ENCODE data around the gene SLC16A10. TPM values are rescaled to one million over a fixed set of nuclear protein-coding genes. Genes with fewer than 3 reads are reported as not detected.

Gene SLC16A10
- total RNA-seq, 2 experiments from 2014 or later = 11.5 to 12.2 TPM

DNA sequence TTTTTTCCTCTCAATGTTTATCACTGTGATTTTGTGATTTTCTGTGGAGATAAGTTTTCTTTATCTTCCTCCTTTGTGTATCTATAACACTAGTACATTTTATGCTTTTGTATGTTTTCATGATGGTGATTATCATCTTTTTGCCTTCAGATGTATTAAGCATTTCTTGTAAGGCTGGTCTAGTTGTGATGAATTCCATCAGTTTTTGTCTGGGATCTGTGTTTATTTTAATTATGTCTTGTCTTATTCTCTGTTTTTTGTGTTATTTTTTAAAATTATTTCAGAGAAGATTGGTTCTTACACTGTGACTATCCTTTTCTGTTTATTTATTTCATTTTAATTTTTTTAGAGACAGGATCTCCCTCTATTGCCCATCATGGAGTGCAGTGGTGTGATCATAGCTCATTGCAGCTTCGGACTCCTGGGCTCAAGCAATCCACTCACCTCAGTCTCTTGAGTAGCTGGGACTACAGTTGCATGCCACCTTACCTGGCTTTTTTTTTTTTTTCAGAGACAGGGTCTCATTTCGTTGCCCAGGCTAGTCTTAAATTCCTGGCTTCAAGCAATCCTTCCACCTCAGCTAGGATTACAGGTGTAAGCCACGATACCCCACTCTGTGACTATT lies 187.4 kb downstream of the SLC16A10 start:
- ChIA-PET CTCF (interaction anchor here (1.1 to 1.8 kb wide), 2 partner anchors 9 to 16 kb away, joined by 3 to 4 read pairs; a partner anchor contains a TSS), POLR2A (no interaction called here)
- peaks cover 74% of the 10 kb centered on the region for H3K36me3 Mint-ChIP-seq (ENCODE audit: low read depth)
- no peak for DNase-seq
- TF ChIP-seq, protein P1, sequence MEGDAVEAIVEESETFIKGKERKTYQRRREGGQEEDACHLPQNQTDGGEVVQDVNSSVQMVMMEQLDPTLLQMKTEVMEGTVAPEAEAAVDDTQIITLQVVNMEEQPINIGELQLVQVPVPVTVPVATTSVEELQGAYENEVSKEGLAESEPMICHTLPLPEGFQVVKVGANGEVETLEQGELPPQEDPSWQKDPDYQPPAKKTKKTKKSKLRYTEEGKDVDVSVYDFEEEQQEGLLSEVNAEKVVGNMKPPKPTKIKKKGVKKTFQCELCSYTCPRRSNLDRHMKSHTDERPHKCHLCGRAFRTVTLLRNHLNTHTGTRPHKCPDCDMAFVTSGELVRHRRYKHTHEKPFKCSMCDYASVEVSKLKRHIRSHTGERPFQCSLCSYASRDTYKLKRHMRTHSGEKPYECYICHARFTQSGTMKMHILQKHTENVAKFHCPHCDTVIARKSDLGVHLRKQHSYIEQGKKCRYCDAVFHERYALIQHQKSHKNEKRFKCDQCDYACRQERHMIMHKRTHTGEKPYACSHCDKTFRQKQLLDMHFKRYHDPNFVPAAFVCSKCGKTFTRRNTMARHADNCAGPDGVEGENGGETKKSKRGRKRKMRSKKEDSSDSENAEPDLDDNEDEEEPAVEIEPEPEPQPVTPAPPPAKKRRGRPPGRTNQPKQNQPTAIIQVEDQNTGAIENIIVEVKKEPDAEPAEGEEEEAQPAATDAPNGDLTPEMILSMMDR (IDR thresholded peaks at IDR 0.05) = no peak
- peaks cover 15% of the 10 kb centered on the region for H3K9me3 Mint-ChIP-seq
- H3K27me3 Mint-ChIP-seq = no peaks in the 10 kb centered on the region
- no peak for ATAC-seq
- peaks cover 9% of the 10 kb centered on the region for H3K4me1 Mint-ChIP-seq (ENCODE audit: low read depth)
- no peak overlapping the region for H3K27ac Mint-ChIP-seq
- intact Hi-C loops (cut with micrococcal nuclease) = no loop called here
- H3K4me3 Mint-ChIP-seq = no peak overlapping the region

DNA sequence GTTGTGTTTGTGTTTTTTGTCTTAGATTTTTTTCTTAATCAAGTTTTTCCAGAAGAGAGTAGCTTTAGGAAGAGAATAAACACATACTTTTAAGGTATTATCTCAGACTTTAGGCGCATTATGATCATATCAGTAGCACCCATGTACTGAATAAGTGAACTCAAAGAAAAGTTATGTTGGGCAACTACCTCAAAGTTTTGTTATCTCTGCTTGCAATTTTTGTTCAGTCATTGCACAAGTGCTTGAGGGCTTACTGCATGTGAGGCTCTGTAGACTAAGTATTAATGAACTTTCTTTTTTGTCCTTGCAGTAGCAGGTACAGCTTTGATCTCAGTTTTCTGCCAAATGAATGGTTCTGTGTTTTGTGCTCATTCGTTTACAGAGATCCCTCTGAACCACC lies 189.0 kb downstream of the SLC16A10 start:
- H3K4me3 Mint-ChIP-seq = no peak overlapping the region
- no peak overlapping the region for H3K27ac Mint-ChIP-seq
- H3K4me1 Mint-ChIP-seq (ENCODE audit: low read depth) = peaks cover 7% of the 10 kb centered on the region
- H3K27me3 Mint-ChIP-seq = no peaks in the 10 kb centered on the region
- peaks cover 15% of the 10 kb centered on the region for H3K9me3 Mint-ChIP-seq
- ATAC-seq (no peak), DNase-seq (no peak)
- ChIA-PET POLR2A (no interaction called here), CTCF (interaction anchor here (1.8 kb wide), 1 partner anchor 17 kb away, joined by 4 read pairs; a partner anchor contains a TSS)
- TF ChIP-seq, protein P1 (IDR thresholded peaks at IDR 0.05) = no peak
- intact Hi-C loops (cut with micrococcal nuclease) = no loop called here
- H3K36me3 Mint-ChIP-seq (ENCODE audit: low read depth) = peaks cover 76% of the 10 kb centered on the region

DNA sequence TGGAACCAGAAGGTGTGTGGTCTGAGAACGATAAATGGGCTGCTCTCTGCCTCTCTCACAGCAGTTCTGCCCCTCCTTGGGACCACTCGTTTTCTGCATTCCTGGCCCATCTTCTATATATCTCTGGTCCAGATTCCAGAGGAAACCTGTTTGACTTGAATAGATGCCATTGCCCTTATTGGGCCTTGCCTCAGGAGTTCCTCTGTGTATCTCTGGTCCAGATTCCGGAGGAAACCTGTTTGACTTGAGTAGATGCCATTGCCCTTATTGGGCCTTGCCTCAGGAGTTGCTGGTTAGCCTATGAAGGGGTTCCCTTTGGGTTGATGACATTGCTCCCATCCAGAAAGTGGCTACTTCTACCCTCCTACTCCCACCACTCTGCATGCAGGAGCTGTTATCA lies 189.4 kb downstream of the SLC16A10 start:
- TF ChIP-seq, protein P1 (IDR thresholded peaks at IDR 0.05) = no peak
- Mint-ChIP-seq H3K36me3 (ENCODE audit: low read depth) (peaks cover 77% of the 10 kb centered on the region), H3K27me3 (no peaks in the 10 kb centered on the region), H3K4me1 (ENCODE audit: low read depth) (peaks cover 7% of the 10 kb centered on the region), H3K4me3 (no peak overlapping the region), H3K9me3 (peaks cover 15% of the 10 kb centered on the region), H3K27ac (no peak overlapping the region)
- intact Hi-C loops (cut with micrococcal nuclease) = no loop called here
- ChIA-PET POLR2A (no interaction called here), CTCF (no interaction called here)
- DNase-seq (no peak), ATAC-seq (no peak)

DNA sequence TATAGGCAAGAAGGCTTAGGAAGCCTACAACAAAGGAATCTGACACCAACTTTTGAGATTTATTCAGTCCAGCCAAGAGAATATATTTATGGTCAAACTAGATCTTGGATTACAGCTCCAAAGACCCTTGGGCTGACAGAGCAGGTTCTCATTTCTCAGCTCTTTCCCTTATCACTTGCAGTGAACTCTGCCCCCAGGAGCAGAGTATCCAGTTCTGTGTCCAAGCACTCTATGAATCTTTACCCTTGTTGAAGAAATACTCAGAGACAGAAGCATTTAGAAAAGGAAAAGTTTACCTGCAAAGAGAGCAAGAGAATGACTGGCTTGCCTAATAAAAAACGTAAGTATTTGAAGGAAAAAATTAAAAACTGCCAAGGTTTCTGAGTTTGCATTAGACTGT lies 190.5 kb downstream of the SLC16A10 start:
- ChIA-PET POLR2A (no interaction called here), CTCF (interaction anchor here (1.3 kb wide), 1 partner anchor 18 kb away, joined by 3 read pairs; no protein-coding TSS in a partner anchor)
- TF ChIP-seq, protein P1 (IDR thresholded peaks at IDR 0.05) = no peak
- Mint-ChIP-seq H3K36me3 (ENCODE audit: low read depth) (peaks cover 87% of the 10 kb centered on the region), H3K4me1 (ENCODE audit: low read depth) (peaks cover 7% of the 10 kb centered on the region), H3K27ac (no peak overlapping the region), H3K27me3 (no peaks in the 10 kb centered on the region), H3K9me3 (peaks cover 15% of the 10 kb centered on the region), H3K4me3 (no peak overlapping the region)
- DNase-seq = no peak
- intact Hi-C loops (cut with micrococcal nuclease) = no loop called here
- no peak for ATAC-seq

DNA sequence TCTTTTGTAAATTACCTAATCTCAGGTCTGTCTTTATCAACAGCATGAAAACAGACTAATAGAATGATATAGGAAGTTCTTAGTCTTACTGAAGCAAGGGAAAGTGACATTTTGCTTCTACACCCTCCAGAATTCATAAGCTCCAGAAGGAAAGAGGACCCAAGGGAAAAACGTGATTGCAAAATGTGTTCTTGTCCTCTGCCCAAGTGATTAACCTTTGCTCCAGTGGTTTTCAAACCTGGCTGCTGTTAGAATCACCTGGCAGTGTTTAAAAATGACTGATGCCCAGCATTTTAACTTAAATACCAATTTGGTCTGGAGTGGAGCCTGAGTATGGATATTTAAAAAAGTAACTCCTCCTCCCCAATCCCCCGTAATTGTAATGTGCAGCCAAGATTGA lies 191.4 kb downstream of the SLC16A10 start:
- H3K9me3 Mint-ChIP-seq = peaks cover 12% of the 10 kb centered on the region
- DNase-seq = no peak
- H3K36me3 Mint-ChIP-seq (ENCODE audit: low read depth) = peaks cover 80% of the 10 kb centered on the region
- CTCF ChIA-PET = interaction anchor here (1.4 kb wide), 1 partner anchor 220 kb away, joined by 4 read pairs; no protein-coding TSS in a partner anchor
- no peaks in the 10 kb centered on the region for H3K27me3 Mint-ChIP-seq
- H3K4me3 Mint-ChIP-seq = no peak overlapping the region
- intact Hi-C loops (cut with micrococcal nuclease) = no loop called here
- ATAC-seq = no peak
- POLR2A ChIA-PET = no interaction called here
- H3K4me1 Mint-ChIP-seq (ENCODE audit: low read depth) = peaks cover 4% of the 10 kb centered on the region
- TF ChIP-seq, protein P1 (IDR thresholded peaks at IDR 0.05) = no peak
- no peak overlapping the region for H3K27ac Mint-ChIP-seq
